Fibroblast of the aortic adventitia (primary cell): Measurements from ENCODE around the gene ANKRD22. TPM values are rescaled to one million over a fixed set of nuclear protein-coding genes. Genes with fewer than 3 reads are reported as not detected.

Source experiments
- DNase-seq: peaks from one replicate; pipeline ENCODE4 v3.0.0-alpha.2; 2010; ENCODE audit warnings: low read depth
- H3K4me3 ChIP-seq: 2 replicates; pipeline ENCODE4 v1.5.1; 2011; ENCODE audit warnings: low read depth, mild to moderate bottlenecking, control low read depth, low read length, moderate library complexity
- total RNA-seq: library from RNA; depleted of rRNA; stranded (reverse); fragments of >200 nt; gene quantifications from 2 replicates; pipeline ENCODE4 v1.2.3, GENCODE V29; 2012; ENCODE audit warnings: low replicate concordance
- TF ChIP-seq, protein P1 (sequence below): IDR thresholded peaks from 2 replicates; pipeline ENCODE4 v1.5.1; 2011; ENCODE audit warnings: mild to moderate bottlenecking, low read length, control low read depth, inconsistent platforms; ENCODE audit not compliant: insufficient read depth

ANKRD22 gene
- total RNA-seq, 1 donor, result 0.09 TPM

DNA sequence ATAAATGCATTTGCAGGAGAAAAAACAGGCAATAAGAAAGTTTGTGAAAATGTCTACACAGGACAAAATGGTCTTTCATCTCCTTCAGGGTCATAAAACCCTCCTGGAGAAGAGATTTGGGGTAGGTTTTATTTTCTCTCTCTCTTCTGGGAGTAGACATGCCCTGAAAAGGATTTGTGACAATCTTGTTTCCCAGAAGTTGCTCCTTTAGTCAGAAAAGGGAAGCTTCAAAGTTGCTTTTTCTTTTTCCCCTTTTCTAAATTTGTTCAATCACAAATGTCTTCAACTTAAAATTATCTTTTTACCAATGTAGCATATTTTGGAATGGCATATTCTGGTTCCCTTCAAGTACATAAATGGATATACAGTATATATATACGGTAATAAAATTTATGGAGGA is 9.4 kb upstream of the ANKRD22 start:
- DNase-seq, result no peak
- no peak overlapping the region for H3K4me3 ChIP-seq
- TF ChIP-seq, protein P1, sequence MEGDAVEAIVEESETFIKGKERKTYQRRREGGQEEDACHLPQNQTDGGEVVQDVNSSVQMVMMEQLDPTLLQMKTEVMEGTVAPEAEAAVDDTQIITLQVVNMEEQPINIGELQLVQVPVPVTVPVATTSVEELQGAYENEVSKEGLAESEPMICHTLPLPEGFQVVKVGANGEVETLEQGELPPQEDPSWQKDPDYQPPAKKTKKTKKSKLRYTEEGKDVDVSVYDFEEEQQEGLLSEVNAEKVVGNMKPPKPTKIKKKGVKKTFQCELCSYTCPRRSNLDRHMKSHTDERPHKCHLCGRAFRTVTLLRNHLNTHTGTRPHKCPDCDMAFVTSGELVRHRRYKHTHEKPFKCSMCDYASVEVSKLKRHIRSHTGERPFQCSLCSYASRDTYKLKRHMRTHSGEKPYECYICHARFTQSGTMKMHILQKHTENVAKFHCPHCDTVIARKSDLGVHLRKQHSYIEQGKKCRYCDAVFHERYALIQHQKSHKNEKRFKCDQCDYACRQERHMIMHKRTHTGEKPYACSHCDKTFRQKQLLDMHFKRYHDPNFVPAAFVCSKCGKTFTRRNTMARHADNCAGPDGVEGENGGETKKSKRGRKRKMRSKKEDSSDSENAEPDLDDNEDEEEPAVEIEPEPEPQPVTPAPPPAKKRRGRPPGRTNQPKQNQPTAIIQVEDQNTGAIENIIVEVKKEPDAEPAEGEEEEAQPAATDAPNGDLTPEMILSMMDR, result no peak

DNA sequence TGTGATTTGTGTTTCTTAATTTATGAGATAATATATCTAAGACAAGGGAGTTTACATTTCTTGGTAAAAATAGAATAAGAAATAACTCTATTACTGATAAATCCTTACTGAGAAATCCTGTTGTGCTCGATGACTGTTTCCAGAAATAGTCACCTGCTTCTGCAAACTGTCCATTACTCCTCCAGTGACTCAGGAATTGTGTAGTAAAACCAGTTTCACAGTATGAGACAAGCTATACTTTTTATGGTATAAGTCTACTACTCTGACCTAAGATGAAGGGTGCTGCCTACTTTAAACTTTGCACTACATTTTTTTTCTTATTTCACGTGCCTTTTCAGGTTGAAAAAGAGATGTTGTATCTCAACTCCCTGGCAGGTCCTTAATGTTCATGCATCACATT is 6.8 kb upstream of the ANKRD22 start:
- no peak for DNase-seq
- TF ChIP-seq, protein P1, result no peak

DNA sequence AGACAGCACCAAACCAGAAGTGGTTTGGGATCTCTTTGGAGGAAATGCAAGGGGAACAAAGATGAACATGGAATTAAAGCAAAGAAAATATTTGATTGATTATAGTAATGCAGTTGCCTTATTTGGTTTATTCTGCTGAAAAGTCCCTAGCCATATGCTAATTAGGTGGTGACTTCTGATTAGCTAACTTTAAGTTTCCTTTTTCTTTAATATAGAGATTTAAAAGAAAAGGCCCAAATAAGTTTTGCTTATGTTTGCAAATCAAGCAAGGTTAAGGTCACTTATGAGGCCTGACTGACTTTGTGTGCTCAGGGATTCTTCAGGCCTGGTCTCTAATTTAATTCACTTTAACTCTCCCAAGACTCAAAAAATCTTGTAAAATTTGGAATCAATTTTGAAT is 6.2 kb upstream of the ANKRD22 start:
- no peak overlapping the region for H3K4me3 ChIP-seq
- no peak for DNase-seq
- TF ChIP-seq, protein P1, result no peak

More for the DNA sequence above, 6.8 kb upstream of the ANKRD22 start:
- no peak overlapping the region for H3K4me3 ChIP-seq

DNA sequence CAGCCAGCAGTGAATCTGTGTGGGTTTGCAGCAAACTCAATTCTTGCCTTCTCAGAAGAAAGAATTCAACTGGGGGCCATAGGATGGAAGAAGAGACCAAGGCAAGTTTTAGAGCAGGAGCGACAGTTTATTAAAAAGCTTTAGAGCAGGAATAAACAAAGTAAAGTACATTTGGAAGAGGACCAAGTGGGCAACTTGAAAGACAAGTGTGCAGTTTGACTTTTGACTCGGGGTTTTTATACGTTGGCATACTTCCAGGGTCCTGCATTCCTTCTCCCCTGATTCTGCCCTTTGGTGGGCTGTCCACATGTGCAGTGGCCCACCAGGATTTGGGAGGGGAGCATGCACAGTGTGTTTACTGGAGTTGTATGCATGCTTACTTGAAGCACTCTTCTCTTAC is 3.0 kb upstream of the ANKRD22 start:
- TF ChIP-seq, protein P1, result no peak
- H3K4me3 ChIP-seq, result no peak overlapping the region
- DNase-seq, result no peak

DNA sequence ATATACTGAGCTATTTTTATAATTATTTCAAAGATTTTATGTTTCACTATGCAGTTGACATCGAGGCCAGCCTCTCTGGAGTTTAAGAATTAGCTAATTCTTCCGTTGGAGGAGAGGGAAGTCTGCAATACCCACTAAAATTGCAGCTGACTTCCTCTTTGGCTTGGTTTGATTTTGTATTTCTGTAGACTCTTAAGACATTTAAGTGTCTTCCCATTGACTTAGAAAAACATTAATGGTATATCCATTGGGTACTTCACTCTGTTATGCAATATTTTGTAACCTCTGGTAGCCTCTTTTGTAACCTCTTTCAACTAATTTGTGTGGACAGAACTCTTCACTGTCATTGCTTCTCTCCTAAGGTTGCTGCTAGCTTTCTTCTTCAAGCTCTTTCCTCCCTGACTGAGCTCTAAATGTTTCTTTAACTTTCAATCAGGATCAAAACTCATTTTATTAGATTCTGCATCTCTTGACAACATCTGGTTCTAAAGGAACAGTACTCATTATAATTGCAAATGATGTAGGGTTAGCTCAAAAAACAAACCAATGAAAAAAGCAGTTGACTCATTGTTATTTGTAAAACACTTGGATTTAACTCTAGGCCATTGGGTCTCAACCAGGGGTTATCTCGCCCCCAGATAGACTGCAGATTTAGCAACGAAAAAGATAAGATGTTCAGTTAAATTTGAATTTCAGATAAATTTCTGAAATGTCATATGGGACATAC is 1.7 kb upstream of the ANKRD22 start:
- H3K4me3 ChIP-seq, result no peak overlapping the region
- TF ChIP-seq, protein P1, result no peak
- DNase-seq, result no peak

DNA sequence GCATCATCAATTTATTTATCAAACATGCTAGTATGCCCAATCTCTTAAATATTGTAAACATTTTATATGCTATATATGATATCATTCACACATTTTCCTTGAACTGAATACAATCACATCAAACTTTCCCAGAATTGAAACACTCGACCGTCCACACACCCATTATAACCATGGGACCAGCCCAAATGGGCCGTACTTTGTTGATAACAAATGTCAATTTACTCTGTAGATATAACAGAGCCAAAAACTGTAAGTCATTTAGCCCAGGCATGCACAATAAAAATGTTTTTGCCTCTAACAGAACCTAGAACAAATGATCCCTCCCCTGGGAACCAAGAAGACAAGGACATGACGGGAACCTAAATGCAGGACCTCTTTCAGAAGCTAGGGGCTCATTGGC is 683 bp upstream of the ANKRD22 start:
- TF ChIP-seq, protein P1, result no peak
- DNase-seq, result no peak
- H3K4me3 ChIP-seq, result no peak overlapping the region

DNA sequence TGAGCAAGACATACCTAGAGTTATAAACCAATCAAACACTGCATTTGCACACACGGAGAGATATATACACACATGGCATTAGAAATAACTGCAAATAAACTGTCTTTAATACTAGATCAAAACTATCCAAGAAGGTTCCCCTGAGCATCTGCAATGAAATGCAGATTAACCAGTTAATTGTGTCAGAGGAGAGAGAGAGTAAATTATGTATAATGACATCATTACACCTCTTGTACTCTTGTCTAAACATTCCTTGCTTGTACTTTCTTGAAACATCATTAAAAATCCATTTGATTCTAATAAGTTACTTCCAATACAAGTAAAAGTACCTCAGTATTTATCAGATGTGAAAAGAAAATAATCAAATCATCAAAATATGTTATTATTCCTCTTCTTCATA is 932 bp downstream of the ANKRD22 start:
- TF ChIP-seq, protein P1, result no peak
- DNase-seq, result no peak
- H3K4me3 ChIP-seq, result no peak overlapping the region
